CD4-positive, alpha-beta T cell treated with Interleukin-15 for 4 hours (primary cell): ENCODE results near the gene DNAH1.

Experiments used
- DNase-seq: peaks from one replicate; pipeline ENCODE4 v3.0.0-alpha.2; 2020; ENCODE audit warnings: low spot score

The DNAH1 gene

GRCh38 chr3:52447512-52448355, 131.6 kb downstream of the DNAH1 start:
- no peak for DNase-seq
